Kidney (tissue), 14 donors: ENCODE measurements around the gene SHE. TPM values are rescaled to one million over a fixed set of nuclear protein-coding genes. Genes with fewer than 3 reads are reported as not detected.
A peak's percentile ranks its signal among the peaks of the same experiment; 100 is the strongest.

ENCODE experiments used
- DNase-seq, 5 donors: peaks; one replicate each; pipeline ENCODE4 v3.0.0-alpha.2; 2013 to 2020
- FAIRE-seq: peaks from 2 replicates; lab custom pipeline; 2012; peaks lifted over from hg19 to GRCh38; lab: Jason Lieb, UNC
- H3K27ac ChIP-seq, 2 donors: one replicate each; pipeline ENCODE4 v1.7.0; 2013; ENCODE audit warnings: low read depth in 2 of 2, low read length in 2 of 2, inconsistent platforms in 1 of 2
- H3K27me3 ChIP-seq: one replicate; pipeline ENCODE4 v1.7.1; 2013; ENCODE audit warnings: low read length, inconsistent platforms; ENCODE audit not compliant: control insufficient read depth, insufficient read depth
- H3K36me3 ChIP-seq, 3 donors: one replicate each; pipeline versions ENCODE4 v1.7.0 to v1.7.1; 2013; ENCODE audit warnings: low read length in 3 of 3, control low read depth in 1 of 3, inconsistent platforms in 1 of 3; ENCODE audit not compliant: insufficient read depth in 3 of 3, control insufficient read depth in 2 of 3
- H3K4me1 ChIP-seq, 3 donors: one replicate each; pipeline versions ENCODE4 v1.7.0 to v1.7.1; 2013; ENCODE audit warnings: low read length in 3 of 3, inconsistent platforms in 1 of 3, low read depth in 1 of 3; ENCODE audit not compliant: control insufficient read depth in 2 of 3, insufficient read depth in 2 of 3
- H3K4me3 ChIP-seq, 3 donors: one replicate each; pipeline versions ENCODE4 v1.7.0 to v1.8.1; 2013; ENCODE audit warnings: low read length in 3 of 3, control low read depth in 1 of 3, inconsistent platforms in 1 of 3
- H3K9ac ChIP-seq, 3 donors: one replicate each; pipeline versions ENCODE4 v1.7.0 to v1.7.1; 2013; ENCODE audit warnings: low read length in 3 of 3, control low read depth in 1 of 3, inconsistent platforms in 1 of 3
- H3K9me3 ChIP-seq, 3 donors: one replicate each; pipeline versions ENCODE4 v1.7.0 to v1.7.1; 2013; ENCODE audit warnings: low read length in 3 of 3, control low read depth in 1 of 3, inconsistent platforms in 1 of 3; ENCODE audit not compliant: control insufficient read depth in 2 of 3, insufficient read depth in 1 of 3
- CTCF ChIP-seq: IDR thresholded peaks from 3 replicates; pipeline ENCODE4 v1.5.1; 2012; ENCODE audit warnings: mild to moderate bottlenecking, moderate library complexity, borderline replicate concordance; ENCODE audit not compliant: insufficient read depth; ENCODE audit errors: extremely low read depth
- intact Hi-C: fragments of 100-400 bp; cut with DNase I; formaldehyde crosslinking; loops from one replicate; pipeline ENCODE4 v1.11.1; 2022
- polyA plus RNA-seq: library from polyadenylated mRNA; stranded (reverse); fragments of 350-450 nt; fragmentation: Illumina TruSeq; extraction: RNeasy Lipid Tissue Mini Kit (QIAGEN cat#74804); gene quantifications from one replicate; pipeline ENCODE4 v1.2.3, GENCODE V29; 2014; ENCODE audit warnings: low read depth, low replicate concordance; ENCODE audit not compliant: insufficient read depth
- total RNA-seq: library from RNA; stranded (reverse); fragmentation: NEBNext Ultra II Directional; extraction: Animal tissue kit (Norgen Biotek cat#: 25700); gene quantifications from one replicate; pipeline ENCODE4 v1.2.1, GENCODE V29; 2021
- donor health status: control.
- donor health status: control.
- donor health status: control.
- donor health status: control.
- donor health status: control.
- donor health status: DM: yes; HTN: yes; CAD: no.
- donor health status: Normal renal cell carcinoma (clear cell type).

SHE gene
- total and polyA plus RNA-seq, 2 donors from 2014 or later: 7.6 to 18.1 TPM

- Histone ChIP-seq H3K27ac (no peak overlapping the region), H3K36me3 (no peaks in the 10 kb centered on the region), H3K4me1 (no peaks in the 10 kb centered on the region), H3K9me3 (no peaks in the 10 kb centered on the region), H3K4me3 (no peak overlapping the region), H3K9ac (no peak overlapping the region), H3K27me3 (no peaks in the 10 kb centered on the region)
- FAIRE-seq (no peak), DNase-seq (no peak)
- no peak for TF ChIP-seq CTCF
- intact Hi-C loops: loop anchor here (5.0 kb wide), 1 partner anchor 71 kb away; no protein-coding TSS in a partner anchor
Observed at GRCh38 chr1:154476791-154477190, 25.4 kb downstream of the SHE start.

- H3K27ac ChIP-seq: no peak overlapping the region
- no peak overlapping the region for H3K9ac ChIP-seq
- no peak for TF ChIP-seq CTCF
- no peaks in the 10 kb centered on the region for H3K27me3 ChIP-seq
- H3K4me1 ChIP-seq: no peaks in the 10 kb centered on the region
- intact Hi-C loops: loop anchor here (5.0 kb wide), 1 partner anchor 72 kb away; no protein-coding TSS in a partner anchor
- peak in 2 of 5 donors; percentile 43 to 71 for DNase-seq
- peaks cover 0 to 4% (median 0%) of the 10 kb centered on the region in 3 donors for H3K36me3 ChIP-seq
- no peak overlapping the region for H3K4me3 ChIP-seq
- H3K9me3 ChIP-seq: no peaks in the 10 kb centered on the region
- FAIRE-seq: no peak
Observed at GRCh38 chr1:154474802-154475201, 27.4 kb downstream of the SHE start.

- intact Hi-C loops: no loop called here
- no peak for TF ChIP-seq CTCF
- no peak for FAIRE-seq
Observed at GRCh38 chr1:154471304-154471703, 30.9 kb downstream of the SHE start.

More at GRCh38 chr1:154471304-154471703, 30.9 kb downstream of the SHE start:
- H3K36me3 ChIP-seq: peaks cover 0 to 8% (median 0%) of the 10 kb centered on the region in 3 donors
- H3K27me3 ChIP-seq: no peaks in the 10 kb centered on the region
- DNase-seq: no peak
- H3K9me3 ChIP-seq: no peaks in the 10 kb centered on the region
- no peak overlapping the region for H3K27ac ChIP-seq
- no peak overlapping the region for H3K4me3 ChIP-seq
- H3K9ac ChIP-seq: no peak overlapping the region
- no peaks in the 10 kb centered on the region for H3K4me1 ChIP-seq
